GM23338 (cell line): ENCODE data around the gene ZBTB20. TPM values are rescaled to one million over a fixed set of nuclear protein-coding genes. Genes with fewer than 3 reads are reported as not detected.

Experiments used
- ATAC-seq: fragments of 200-7000 bp; cut with Tn5 transposase; 3 replicates; pipeline ENCODE4 v1.9.1; 2020
- DNase-seq: peaks from one replicate; pipeline ENCODE4 v3.0.0-alpha.2; 2015; ENCODE audit warnings: low spot score
- H2AFZ ChIP-seq: fragments of 200-600 bp; sonication (generic); 2 replicates; pipeline ENCODE4 v1.8.0; 2016; ENCODE audit warnings: antibody characterized with exemption, mild to moderate bottlenecking, moderate library complexity
- H3F3A ChIP-seq: fragments of 200-600 bp; sonication (generic); replicated peaks from 2 replicates; pipeline ENCODE4 v1.8.0; 2017; ENCODE audit warnings: antibody characterized with exemption, mixed run types, low read depth
- H3K27ac ChIP-seq: fragments of 200-600 bp; sonication (generic); 2 replicates; pipeline ENCODE4 v1.6.1; 2016; ENCODE audit warnings: low read depth
- H3K27me3 ChIP-seq: fragments of 200-600 bp; sonication (generic); 2 replicates; pipeline ENCODE4 v1.8.0; 2016; ENCODE audit warnings: mild to moderate bottlenecking, mixed run types, moderate library complexity; ENCODE audit not compliant: insufficient read depth
- H3K36me3 ChIP-seq: fragments of 200-600 bp; sonication (generic); 2 replicates; pipeline ENCODE4 v1.8.0; 2016; ENCODE audit warnings: mild to moderate bottlenecking; ENCODE audit not compliant: insufficient read depth
- H3K4me1 ChIP-seq: fragments of 200-600 bp; sonication (generic); 2 replicates; pipeline ENCODE4 v1.8.0; 2016; ENCODE audit warnings: mild to moderate bottlenecking, moderate library complexity; ENCODE audit not compliant: insufficient read depth
- H3K4me2 ChIP-seq: fragments of 200-600 bp; sonication (generic); 2 replicates; pipeline ENCODE4 v1.7.1; 2017; ENCODE audit warnings: mixed run types
- H3K4me3 ChIP-seq: fragments of 200-600 bp; sonication (generic); 2 replicates; pipeline ENCODE4 v1.6.1; 2016; ENCODE audit warnings: mixed run types
- H3K79me2 ChIP-seq: fragments of 200-600 bp; sonication (generic); replicated peaks from 2 replicates; pipeline ENCODE4 v1.8.0; 2017; ENCODE audit warnings: mild to moderate bottlenecking; ENCODE audit not compliant: insufficient read depth
- H3K9me2 ChIP-seq: fragments of 200-600 bp; sonication (generic); 2 replicates; pipeline ENCODE4 v1.8.0; 2017; ENCODE audit not compliant: insufficient read depth
- H4K20me1 ChIP-seq: fragments of 200-600 bp; sonication (generic); replicated peaks from 2 replicates; pipeline ENCODE4 v1.8.0; 2017; ENCODE audit warnings: mild to moderate bottlenecking; ENCODE audit not compliant: insufficient read depth
- H3K27ac Mint-ChIP-seq: 2 replicates; pipeline ENCODE4 v1.8.0; 2020; ENCODE audit warnings: inconsistent platforms, mild to moderate bottlenecking, moderate library complexity, mixed read lengths
- H3K27me3 Mint-ChIP-seq: 3 replicates; pipeline ENCODE4 v1.8.0; 2022; ENCODE audit warnings: low read depth, mild to moderate bottlenecking, moderate library complexity, mixed read lengths, inconsistent platforms; ENCODE audit not compliant: insufficient read depth, poor library complexity
- H3K36me3 Mint-ChIP-seq: 3 replicates; pipeline ENCODE4 v1.8.0; 2021; ENCODE audit warnings: low read depth, mild to moderate bottlenecking, inconsistent platforms, moderate library complexity, mixed read lengths
- H3K4me1 Mint-ChIP-seq: 3 replicates; pipeline ENCODE4 v1.8.0; 2020; ENCODE audit warnings: mild to moderate bottlenecking, inconsistent platforms, mixed read lengths
- H3K4me3 Mint-ChIP-seq: 3 replicates; pipeline ENCODE4 v1.8.0; 2021; ENCODE audit warnings: moderate library complexity, mild to moderate bottlenecking, inconsistent platforms, mixed read lengths
- H3K9me3 Mint-ChIP-seq: 3 replicates; pipeline ENCODE4 v1.8.0; 2020; ENCODE audit warnings: moderate library complexity, mild to moderate bottlenecking, inconsistent platforms, mixed read lengths
- CREB1 ChIP-seq: fragments of 250-450 bp; sonication (Bioruptor Pico); IDR thresholded peaks from 2 replicates; pipeline ENCODE4 v1.5.0; 2020; ENCODE audit warnings: low read depth, mild to moderate bottlenecking, moderate library complexity
- CTCF ChIP-seq, 2 experiments: fragments of 200-600 bp in 1 of 2; sonication (generic) in 1 of 2; conservative IDR thresholded peaks; 2 replicates each; pipeline versions ENCODE4 v1.5.1 to v1.6.1; 2016 to 2017; ENCODE audit warnings: antibody characterized with exemption in 2 of 2, low read depth in 2 of 2, mild to moderate bottlenecking in 2 of 2, moderate library complexity in 1 of 2
- EZH2 ChIP-seq: fragments of 200-600 bp; sonication (generic); IDR thresholded peaks from one replicate; pipeline ENCODE4 v1.8.0; 2017; ENCODE audit warnings: antibody characterized with exemption, mild to moderate bottlenecking, low read depth; ENCODE audit not compliant: unreplicated experiment
- EZH2phosphoT487 ChIP-seq: fragments of 200-600 bp; sonication (generic); IDR thresholded peaks from one replicate; pipeline ENCODE4 v1.8.1; 2018; ENCODE audit warnings: antibody characterized with exemption; ENCODE audit not compliant: unreplicated experiment
- JUNB ChIP-seq: IDR thresholded peaks from one replicate; pipeline ENCODE4 v1.6.1; 2016; ENCODE audit warnings: antibody characterized with exemption; ENCODE audit not compliant: unreplicated experiment
- NANOG ChIP-seq: IDR thresholded peaks from 2 replicates; pipeline ENCODE4 v1.6.1; 2016; ENCODE audit warnings: antibody characterized with exemption, borderline replicate concordance
- POLR2AphosphoS5 ChIP-seq: IDR thresholded peaks from 2 replicates; pipeline ENCODE4 v1.6.1; 2016; ENCODE audit warnings: antibody characterized with exemption, low read depth
- REST ChIP-seq: IDR thresholded peaks from one replicate; pipeline ENCODE4 v1.6.1; 2018; ENCODE audit warnings: antibody characterized with exemption; ENCODE audit not compliant: unreplicated experiment
- STAT1 ChIP-seq: IDR thresholded peaks from one replicate; pipeline ENCODE4 v1.6.1; 2016; ENCODE audit warnings: antibody characterized with exemption; ENCODE audit not compliant: unreplicated experiment
- ZNF114 ChIP-seq: fragments of 250-450 bp; sonication (Bioruptor Pico); IDR thresholded peaks from 2 replicates; pipeline ENCODE4 v1.5.0; 2020; ENCODE audit warnings: mild to moderate bottlenecking, moderate library complexity
- ZNF331 ChIP-seq: fragments of 250-450 bp; sonication (Bioruptor Pico); IDR thresholded peaks from 2 replicates; pipeline ENCODE4 v1.5.0; 2020; ENCODE audit warnings: low read depth, mild to moderate bottlenecking, moderate library complexity
- ZNF462 ChIP-seq: fragments of 250-450 bp; sonication (Bioruptor Pico); IDR thresholded peaks from 2 replicates; pipeline ENCODE4 v1.5.0; 2020; ENCODE audit warnings: mild to moderate bottlenecking, moderate library complexity
- polyA plus RNA-seq: library from polyadenylated mRNA; unstranded; fragments of >200 nt; fragmentation: Nextera tagmentation; extraction: Ambion mirVana; gene quantifications from 2 replicates; pipeline ENCODE4 v1.2.1, GENCODE V29; 2016
- total RNA-seq: library from RNA; depleted of rRNA; stranded (reverse); fragments of >200 nt; shearing (Covaris generic); gene quantifications from 2 replicates; pipeline ENCODE4 v1.2.3, GENCODE V29; 2014
- TF ChIP-seq, protein P1 (sequence below): IDR thresholded peaks from 2 replicates; pipeline ENCODE4 v1.6.1; 2016; ENCODE audit warnings: antibody characterized with exemption

The ZBTB20 gene
- total and polyA plus RNA-seq, 2 experiments from 2014 or later: 2.0 to 3.3 TPM

DNA sequence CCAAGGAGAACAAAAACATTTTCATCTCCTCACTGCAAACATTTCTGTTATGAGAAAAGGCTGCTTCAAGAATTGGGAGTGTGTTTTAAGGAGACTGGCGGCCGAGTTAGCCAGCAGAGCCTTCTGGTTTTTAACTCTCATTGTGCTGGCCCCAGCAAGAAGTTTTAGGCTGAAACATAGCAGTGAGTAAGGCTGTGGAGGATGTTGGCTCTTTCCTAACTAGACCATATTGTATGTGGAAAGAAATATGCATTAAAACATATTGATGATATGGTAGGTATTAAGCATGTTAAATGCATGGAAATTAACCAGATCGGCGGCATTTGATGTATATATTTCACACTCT lies 762.6 kb downstream of the ZBTB20 start:
- ATAC-seq: no peak; the same call in 2 of the 3 replicates
- H3K4me1 ChIP-seq: peaks cover 7% of the 10 kb centered on the region
- no peaks in the 10 kb centered on the region for H3F3A ChIP-seq
- H3K4me3 ChIP-seq: no peak overlapping the region
- H3K36me3 ChIP-seq: no peaks in the 10 kb centered on the region
- no peaks in the 10 kb centered on the region for H4K20me1 ChIP-seq
- Mint-ChIP-seq H3K27ac (no peak overlapping the region), H3K9me3 (no peaks in the 10 kb centered on the region), H3K27me3 (peaks cover 4% of the 10 kb centered on the region), H3K4me3 (no peak overlapping the region), H3K4me1 (peaks cover 5% of the 10 kb centered on the region), H3K36me3 (no peaks in the 10 kb centered on the region)
- H2AFZ ChIP-seq: peak overlapping the region; percentile 96; the same call in 1 of the 2 replicates
- DNase-seq: no peak
- no peaks in the 10 kb centered on the region for H3K79me2 ChIP-seq
- H3K27ac ChIP-seq: no peak overlapping the region
- H3K4me2 ChIP-seq: no peak overlapping the region
- TF ChIP-seq JUNB (no peak), NANOG (no peak), REST (no peak), CTCF (conservative IDR thresholded peaks at IDR 0.05; ENCODE audit: low read depth in 2 of 2) (no peak), ZNF331 (CRISPR knock-in tag) (no peak), ZNF114 (CRISPR knock-in tag) (no peak), CREB1 (CRISPR knock-in tag) (no peak), STAT1 (no peak), ZNF462 (CRISPR knock-in tag) (no peak), EZH2phosphoT487 (no peak), POLR2AphosphoS5 (no peak), EZH2 (no peak)
- TF ChIP-seq, protein P1, sequence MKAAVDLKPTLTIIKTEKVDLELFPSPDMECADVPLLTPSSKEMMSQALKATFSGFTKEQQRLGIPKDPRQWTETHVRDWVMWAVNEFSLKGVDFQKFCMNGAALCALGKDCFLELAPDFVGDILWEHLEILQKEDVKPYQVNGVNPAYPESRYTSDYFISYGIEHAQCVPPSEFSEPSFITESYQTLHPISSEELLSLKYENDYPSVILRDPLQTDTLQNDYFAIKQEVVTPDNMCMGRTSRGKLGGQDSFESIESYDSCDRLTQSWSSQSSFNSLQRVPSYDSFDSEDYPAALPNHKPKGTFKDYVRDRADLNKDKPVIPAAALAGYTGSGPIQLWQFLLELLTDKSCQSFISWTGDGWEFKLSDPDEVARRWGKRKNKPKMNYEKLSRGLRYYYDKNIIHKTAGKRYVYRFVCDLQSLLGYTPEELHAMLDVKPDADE: no peak
- H3K27me3 ChIP-seq: no peaks in the 10 kb centered on the region
- H3K9me2 ChIP-seq: no peaks in the 10 kb centered on the region
